Measurements from ENCODE around the gene MROH7.

- TF ChIP-seq, protein P1, sequence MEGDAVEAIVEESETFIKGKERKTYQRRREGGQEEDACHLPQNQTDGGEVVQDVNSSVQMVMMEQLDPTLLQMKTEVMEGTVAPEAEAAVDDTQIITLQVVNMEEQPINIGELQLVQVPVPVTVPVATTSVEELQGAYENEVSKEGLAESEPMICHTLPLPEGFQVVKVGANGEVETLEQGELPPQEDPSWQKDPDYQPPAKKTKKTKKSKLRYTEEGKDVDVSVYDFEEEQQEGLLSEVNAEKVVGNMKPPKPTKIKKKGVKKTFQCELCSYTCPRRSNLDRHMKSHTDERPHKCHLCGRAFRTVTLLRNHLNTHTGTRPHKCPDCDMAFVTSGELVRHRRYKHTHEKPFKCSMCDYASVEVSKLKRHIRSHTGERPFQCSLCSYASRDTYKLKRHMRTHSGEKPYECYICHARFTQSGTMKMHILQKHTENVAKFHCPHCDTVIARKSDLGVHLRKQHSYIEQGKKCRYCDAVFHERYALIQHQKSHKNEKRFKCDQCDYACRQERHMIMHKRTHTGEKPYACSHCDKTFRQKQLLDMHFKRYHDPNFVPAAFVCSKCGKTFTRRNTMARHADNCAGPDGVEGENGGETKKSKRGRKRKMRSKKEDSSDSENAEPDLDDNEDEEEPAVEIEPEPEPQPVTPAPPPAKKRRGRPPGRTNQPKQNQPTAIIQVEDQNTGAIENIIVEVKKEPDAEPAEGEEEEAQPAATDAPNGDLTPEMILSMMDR (IDR thresholded peaks at IDR 0.05), result no peak
- TF ChIP-seq EZH2phosphoT487 (IDR thresholded peaks at IDR 0.05) (no peak), EZH2 (IDR thresholded peaks at IDR 0.05) (no peak)
These were observed 56.3 kb downstream of the MROH7 start for GRCh38 chr1:54697896-54698295.

All from neural progenitor cell (in vitro differentiated cells).